ENCODE results near the gene AP2B1.

DNA sequence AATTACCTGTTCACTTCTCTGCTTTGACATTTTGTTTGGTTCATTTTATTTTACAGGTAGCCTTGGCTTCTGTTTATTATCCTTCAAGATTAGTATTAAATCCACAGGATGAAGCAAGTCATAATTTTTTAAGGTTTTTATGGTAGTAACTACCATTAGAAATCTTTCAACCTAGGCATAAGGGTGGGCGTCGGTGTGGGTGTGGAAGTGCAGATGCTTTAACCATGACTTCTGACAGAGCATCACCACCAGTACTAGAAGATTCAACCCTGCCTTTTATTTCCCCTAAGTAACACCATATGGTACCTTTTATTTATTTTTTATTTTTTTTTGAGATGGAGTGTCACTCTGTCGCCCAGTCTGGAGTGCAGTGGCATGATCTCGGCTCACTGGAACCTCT is 22.7 kb downstream of the AP2B1 start:
- TF ChIP-seq, protein P1, sequence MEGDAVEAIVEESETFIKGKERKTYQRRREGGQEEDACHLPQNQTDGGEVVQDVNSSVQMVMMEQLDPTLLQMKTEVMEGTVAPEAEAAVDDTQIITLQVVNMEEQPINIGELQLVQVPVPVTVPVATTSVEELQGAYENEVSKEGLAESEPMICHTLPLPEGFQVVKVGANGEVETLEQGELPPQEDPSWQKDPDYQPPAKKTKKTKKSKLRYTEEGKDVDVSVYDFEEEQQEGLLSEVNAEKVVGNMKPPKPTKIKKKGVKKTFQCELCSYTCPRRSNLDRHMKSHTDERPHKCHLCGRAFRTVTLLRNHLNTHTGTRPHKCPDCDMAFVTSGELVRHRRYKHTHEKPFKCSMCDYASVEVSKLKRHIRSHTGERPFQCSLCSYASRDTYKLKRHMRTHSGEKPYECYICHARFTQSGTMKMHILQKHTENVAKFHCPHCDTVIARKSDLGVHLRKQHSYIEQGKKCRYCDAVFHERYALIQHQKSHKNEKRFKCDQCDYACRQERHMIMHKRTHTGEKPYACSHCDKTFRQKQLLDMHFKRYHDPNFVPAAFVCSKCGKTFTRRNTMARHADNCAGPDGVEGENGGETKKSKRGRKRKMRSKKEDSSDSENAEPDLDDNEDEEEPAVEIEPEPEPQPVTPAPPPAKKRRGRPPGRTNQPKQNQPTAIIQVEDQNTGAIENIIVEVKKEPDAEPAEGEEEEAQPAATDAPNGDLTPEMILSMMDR (IDR thresholded peaks at IDR 0.05): no peak
- no peak for TF ChIP-seq POLR2A (IDR thresholded peaks at IDR 0.05)

Data from right lobe of liver (tissue), 4 donors.